NCI-H345 (cell line): ENCODE data around the gene TOLLIP.

Experiments
- DNase-seq: peaks from one replicate; lab custom pipeline; 2025; lab: John Stamatoyannopoulos, UW

The TOLLIP gene

GRCh38 chr11:1231396-1232020 lies 77.9 kb downstream of the TOLLIP start:
- peak; percentile 69 for DNase-seq

- DNase-seq, result no peak
These were observed 78.7 kb downstream of the TOLLIP start for GRCh38 chr11:1230456-1231395.

DNA sequence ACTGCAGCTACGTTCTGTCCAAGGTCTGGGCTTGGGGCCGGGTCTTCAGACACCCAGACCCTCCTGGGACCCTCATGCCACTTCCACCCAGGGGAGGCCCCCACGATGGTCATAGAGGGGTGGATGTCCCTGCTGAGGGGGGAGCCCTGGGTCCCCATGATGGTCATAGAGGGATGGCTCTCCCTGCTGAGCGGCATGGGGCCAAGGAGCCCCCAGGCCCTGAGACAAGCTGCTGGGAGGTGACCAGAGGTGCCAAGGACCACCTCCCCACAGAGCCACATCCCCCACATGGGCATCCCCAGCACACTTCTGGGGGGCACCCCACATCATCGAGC lies 79.3 kb downstream of the TOLLIP start:
- no peak for DNase-seq

DNA sequence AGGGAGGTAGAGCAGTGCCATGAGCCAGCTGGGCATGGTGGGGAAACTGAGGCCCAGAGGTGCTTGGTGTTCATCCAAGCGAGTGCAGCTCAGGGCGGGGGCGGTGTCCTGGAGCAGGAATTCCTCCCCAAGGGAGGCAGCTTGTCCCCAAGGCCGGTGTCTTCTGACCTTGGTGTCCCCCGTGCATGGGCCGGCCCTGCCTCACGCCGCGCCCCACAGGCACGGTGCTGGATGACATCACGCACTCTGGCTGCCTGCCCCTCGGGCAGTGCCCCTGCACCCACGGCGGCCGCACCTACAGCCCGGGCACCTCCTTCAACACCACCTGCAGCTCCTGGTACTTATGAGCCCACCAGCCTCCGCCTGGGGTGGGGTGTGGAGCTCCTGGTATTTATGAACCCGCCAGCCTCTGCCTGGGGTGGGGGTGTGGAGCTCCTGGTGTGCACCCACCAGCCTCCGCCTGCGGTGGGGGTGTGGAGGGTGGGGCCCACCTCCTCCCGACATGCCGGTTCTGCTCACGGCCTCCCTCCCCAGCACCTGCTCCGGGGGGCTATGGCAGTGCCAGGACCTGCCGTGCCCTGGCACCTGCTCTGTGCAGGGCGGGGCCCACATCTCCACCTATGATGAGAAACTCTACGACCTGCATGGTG lies 79.8 kb downstream of the TOLLIP start:
- DNase-seq, result no peak

GRCh38 chr11:1228921-1229451 lies 80.4 kb downstream of the TOLLIP start:
- no peak for DNase-seq

- no peak for DNase-seq
These were observed 81.2 kb downstream of the TOLLIP start for GRCh38 chr11:1228101-1228821.

GRCh38 chr11:1227551-1228100 lies 81.8 kb downstream of the TOLLIP start:
- DNase-seq, result no peak

- DNase-seq, result no peak
These were observed 82.4 kb downstream of the TOLLIP start for GRCh38 chr11:1226986-1227550.

DNA sequence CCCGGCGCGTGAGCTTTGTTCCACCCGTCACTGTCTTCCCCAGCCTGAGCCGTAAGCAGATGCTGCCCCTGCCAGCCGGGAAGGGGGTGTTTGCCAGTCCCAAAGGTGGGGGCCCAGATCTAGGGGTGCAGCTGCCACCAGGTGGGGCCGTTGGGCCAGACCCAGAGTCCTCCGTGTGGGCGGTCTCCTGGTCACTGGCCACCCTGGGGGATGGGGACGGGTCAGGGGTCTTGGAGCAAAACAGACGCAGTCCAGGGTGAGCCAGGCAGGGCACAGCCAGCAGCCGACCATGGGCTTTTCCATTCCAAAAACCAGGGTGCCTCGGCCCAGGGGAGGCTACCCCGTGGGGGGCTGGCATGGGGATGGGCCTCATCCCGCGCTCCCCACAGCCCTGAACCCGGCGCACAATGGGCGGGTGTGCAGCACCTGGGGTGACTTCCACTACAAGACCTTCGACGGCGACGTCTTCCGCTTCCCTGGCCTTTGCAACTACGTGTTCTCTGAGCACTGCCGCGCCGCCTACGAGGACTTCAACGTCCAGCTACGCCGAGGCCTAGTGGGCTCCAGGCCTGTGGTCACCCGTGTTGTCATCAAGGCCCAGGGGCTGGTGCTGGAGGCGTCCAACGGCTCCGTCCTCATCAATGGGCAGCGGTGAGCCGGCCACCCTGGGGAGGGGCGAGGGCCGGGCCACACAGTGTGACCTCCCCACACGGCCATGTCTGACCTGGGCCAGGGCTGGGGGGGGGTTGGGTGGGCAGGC lies 83.0 kb downstream of the TOLLIP start:
- DNase-seq, result no peak

- no peak for DNase-seq
These were observed 83.8 kb downstream of the TOLLIP start for GRCh38 chr11:1225386-1226225.

DNA sequence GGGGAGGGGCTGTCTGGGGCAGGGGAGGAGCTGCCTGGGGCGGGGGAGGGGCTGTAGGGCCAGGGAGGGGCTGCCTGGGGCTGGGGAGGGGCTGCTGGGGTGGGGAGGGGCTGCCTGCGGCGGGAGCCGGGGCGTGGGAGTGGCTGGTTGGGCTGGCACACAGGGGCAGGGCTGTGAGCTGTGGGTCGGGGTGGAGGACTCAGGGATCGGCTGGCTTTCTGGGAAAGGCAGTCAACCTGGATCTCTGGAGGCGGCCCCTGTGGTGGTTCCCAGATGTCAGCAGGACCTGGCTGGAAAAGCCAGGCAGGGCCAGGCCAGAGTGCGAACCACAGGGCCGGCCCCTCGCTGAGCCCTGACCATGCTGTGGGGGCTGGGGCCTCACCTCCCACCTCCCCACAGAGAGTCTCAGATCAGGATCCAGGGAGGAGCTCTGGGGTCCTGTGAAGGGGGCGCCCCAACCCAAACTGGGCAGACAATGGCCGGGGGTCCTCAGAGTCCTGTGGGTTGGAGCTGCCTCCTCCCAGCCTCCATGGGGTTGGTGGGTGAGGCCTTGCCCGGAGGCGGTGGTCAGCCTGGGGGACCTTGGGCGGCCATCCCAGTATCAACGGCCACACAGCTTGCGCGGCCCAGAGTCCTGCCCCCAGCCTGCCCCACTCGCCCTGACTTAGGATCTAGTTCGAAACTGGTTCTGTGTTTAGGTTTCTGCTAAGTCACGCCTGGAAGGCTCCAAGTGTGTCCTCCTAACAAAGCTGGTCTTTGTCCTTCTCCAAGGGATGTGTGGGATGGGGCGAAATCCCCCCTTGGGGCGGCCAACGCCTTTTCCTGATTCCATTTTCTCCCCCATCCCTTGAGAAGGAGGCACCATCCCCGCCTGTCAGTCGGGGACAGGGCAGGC lies 84.7 kb downstream of the TOLLIP start:
- DNase-seq, result no peak
